Measurements from ENCODE around the gene ZFP36. TPM values are rescaled to one million over a fixed set of nuclear protein-coding genes. Genes with fewer than 3 reads are reported as not detected.

ZFP36 gene
- total and polyA plus RNA-seq, 2 donors (not counting 1 experiment from before 2014, with no cell fraction given) = 260 to 1,633 TPM

- no peaks in the 10 kb centered on the region for H3K27me3 ChIP-seq (replicated peaks in 1 of 4; ENCODE audit: control extremely low read depth in 1 of 4, control insufficient read depth in 3 of 4, insufficient read depth in 4 of 4, low read length in 3 of 4)
- peaks cover 28% of the 10 kb centered on the region for H4K20me1 ChIP-seq (ENCODE audit: control insufficient read depth, insufficient read depth, low read length, poor library complexity, severe bottlenecking)
- H3K27ac ChIP-seq (ENCODE audit: low read length in 2 of 2) = peak overlapping the region; percentile 100
- peak overlapping the region; percentile 8 for H2AFZ ChIP-seq (ENCODE audit: insufficient read depth, low read depth, low read length, poor library complexity, severe bottlenecking)
- 32% methylated on average over 7 of the region's 22 CpGs for WGBS (ENCODE audit: insufficient coverage)
- peaks cover 60% of the 10 kb centered on the region for H3K79me2 ChIP-seq (ENCODE audit: control insufficient read depth, insufficient read depth, low read length)
- Mint-ChIP-seq H3K27me3 (no peaks in the 10 kb centered on the region), H3K9me3 (ENCODE audit: insufficient read depth) (no peaks in the 10 kb centered on the region), H3K4me1 (peaks cover 63% of the 10 kb centered on the region), H3K27ac (peak overlapping the region; percentile 96), H3K4me3 (peak overlapping the region; percentile 94)
- peaks cover 47 to 69% of the 10 kb centered on the region in 2 donors for H3K4me1 ChIP-seq (ENCODE audit: control insufficient read depth in 2 of 2, insufficient read depth in 2 of 2, low read length in 2 of 2)
- ChIA-PET CTCF (interaction anchor here (2.3 kb wide), 1 partner anchor 8 kb away, joined by 15 read pairs; no protein-coding TSS in a partner anchor), POLR2A (interaction anchor here (0.7 to 8.8 kb wide), 6 partner anchors 8 to 39 kb away, joined by 3 to 69 read pairs (median 12); partner anchors contain the start of genes MED29, PAF1, RPS16 and SUPT5H)
- H3K4me3 ChIP-seq (ENCODE audit: control extremely low read depth in 1 of 5, extremely low read depth in 1 of 5, insufficient read depth in 1 of 5, low read depth in 2 of 5, low read length in 4 of 5) = peak overlapping the region; percentile 39 to 99 (median 95)
- H3K9me3 ChIP-seq (ENCODE audit: control extremely low read depth in 1 of 3, control insufficient read depth in 2 of 3, insufficient read depth in 1 of 3, low read length in 2 of 3) = peaks cover 0 to 4% (median 0%) of the 10 kb centered on the region in 3 donors
- peak; percentile 93 for DNase-seq
- peak overlapping the region; percentile 100 for H3K4me2 ChIP-seq (replicated peaks; ENCODE audit: low read depth, low read length, poor library complexity, severe bottlenecking)
- ATAC-seq (ENCODE audit: low read depth) = peak; percentile 11
- peak overlapping the region; percentile 99 for H3K9ac ChIP-seq (ENCODE audit: low read length)
- peaks cover 0 to 23% of the 10 kb centered on the region in 2 experiments for H3K36me3 ChIP-seq (replicated peaks in 1 of 2; ENCODE audit: control extremely low read depth in 1 of 2, control insufficient read depth in 1 of 2, extremely low read depth in 1 of 2, insufficient read depth in 2 of 2, low read length in 1 of 2)
- intact Hi-C loops (cut with micrococcal nuclease) = loop anchor here (10.0 kb wide), 1 partner anchor 541 kb away; no protein-coding TSS in a partner anchor
- TF ChIP-seq CTCF (IDR thresholded peaks at IDR 0.05) (no peak), EZH2 (IDR thresholded peaks at IDR 0.05; ENCODE audit: borderline replicate concordance, insufficient read depth, low read depth, low read length, poor library complexity, severe bottlenecking) (no peak)
These were observed 540 bp upstream of the ZFP36 start for GRCh38 chr19:39405958-39406655.

- CTCF ChIA-PET = interaction anchor here (0.9 to 2.9 kb wide), 4 partner anchors 8 to 21 kb away, joined by 3 to 42 read pairs (median 8); partner anchors contain the start of genes MED29 and PAF1
- no peaks in the 10 kb centered on the region for H3K27me3 ChIP-seq (replicated peaks in 1 of 4; ENCODE audit: control extremely low read depth in 1 of 4, control insufficient read depth in 3 of 4, insufficient read depth in 4 of 4, low read length in 3 of 4)
- Mint-ChIP-seq H3K4me1 (peaks cover 61% of the 10 kb centered on the region), H3K4me3 (peak overlapping the region; percentile 94), H3K27ac (peak overlapping the region; percentile 97), H3K27me3 (no peaks in the 10 kb centered on the region), H3K9me3 (ENCODE audit: insufficient read depth) (no peaks in the 10 kb centered on the region)
- TF ChIP-seq EZH2 (IDR thresholded peaks at IDR 0.05; ENCODE audit: borderline replicate concordance, insufficient read depth, low read depth, low read length, poor library complexity, severe bottlenecking) (no peak), CTCF (IDR thresholded peaks at IDR 0.05) (no peak)
- peaks cover 0 to 24% of the 10 kb centered on the region in 2 experiments for H3K36me3 ChIP-seq (replicated peaks in 1 of 2; ENCODE audit: control extremely low read depth in 1 of 2, control insufficient read depth in 1 of 2, extremely low read depth in 1 of 2, insufficient read depth in 2 of 2, low read length in 1 of 2)
- H3K27ac ChIP-seq (ENCODE audit: low read length in 2 of 2) = peak overlapping the region; percentile 100
- under 1% methylated on average over 14 of the region's 14 CpGs for WGBS (ENCODE audit: insufficient coverage)
- DNase-seq (no peak), ATAC-seq (ENCODE audit: low read depth) (no peak)
- peak overlapping the region; percentile 99 for H3K9ac ChIP-seq (ENCODE audit: low read length)
- H3K4me2 ChIP-seq (replicated peaks; ENCODE audit: low read depth, low read length, poor library complexity, severe bottlenecking) = peak overlapping the region; percentile 100
- H4K20me1 ChIP-seq (ENCODE audit: control insufficient read depth, insufficient read depth, low read length, poor library complexity, severe bottlenecking) = peaks cover 28% of the 10 kb centered on the region
- H3K9me3 ChIP-seq (ENCODE audit: control extremely low read depth in 1 of 3, control insufficient read depth in 2 of 3, insufficient read depth in 1 of 3, low read length in 2 of 3) = peaks cover 0 to 1% (median 0%) of the 10 kb centered on the region in 3 donors
- POLR2A ChIA-PET = interaction anchor here (1.4 to 8.8 kb wide), 5 partner anchors 10 to 65 kb away, joined by 7 to 69 read pairs (median 17); partner anchors contain the start of genes MED29, PAF1, RPS16 and SAMD4B
- peaks cover 60% of the 10 kb centered on the region for H3K79me2 ChIP-seq (ENCODE audit: control insufficient read depth, insufficient read depth, low read length)
- H3K4me1 ChIP-seq (ENCODE audit: control insufficient read depth in 2 of 2, insufficient read depth in 2 of 2, low read length in 2 of 2) = peaks cover 41 to 64% of the 10 kb centered on the region in 2 donors
- intact Hi-C loops (cut with micrococcal nuclease) = loop anchor here (10.0 kb wide), 1 partner anchor 543 kb away; no protein-coding TSS in a partner anchor
- H3K4me3 ChIP-seq (ENCODE audit: control extremely low read depth in 1 of 5, extremely low read depth in 1 of 5, insufficient read depth in 1 of 5, low read depth in 2 of 5, low read length in 4 of 5) = peak overlapping the region; percentile 87 to 99 (median 95)
- H2AFZ ChIP-seq (ENCODE audit: insufficient read depth, low read depth, low read length, poor library complexity, severe bottlenecking) = no peak overlapping the region
These were observed 688 bp downstream of the ZFP36 start for GRCh38 chr19:39407410-39407659.

Data from B cell (primary cell).